ENCODE measurements around the gene EPN3.

- no peak for TF ChIP-seq CTCF (IDR thresholded peaks at IDR 0.05)
- no peak for TF ChIP-seq POLR2A (IDR thresholded peaks at IDR 0.05)
- no peak for TF ChIP-seq POLR2AphosphoS5 (IDR thresholded peaks at IDR 0.05)
Observed at GRCh38 chr17:50548831-50549230, 16.3 kb downstream of the EPN3 start.
